Cerebellar cortex (tissue), 1 donor: ENCODE results near the gene TXNDC17.
"Not testable (repeated sequence)": the region's sequence is repeated elsewhere in the genome, so short reads cannot be mapped to it uniquely, and the experiment has no call there.

Experiments
- DNase-seq: peaks from one replicate; pipeline ENCODE4 v3.0.0-alpha.2; 2015; ENCODE audit warnings: low spot score

TXNDC17 gene

DNA sequence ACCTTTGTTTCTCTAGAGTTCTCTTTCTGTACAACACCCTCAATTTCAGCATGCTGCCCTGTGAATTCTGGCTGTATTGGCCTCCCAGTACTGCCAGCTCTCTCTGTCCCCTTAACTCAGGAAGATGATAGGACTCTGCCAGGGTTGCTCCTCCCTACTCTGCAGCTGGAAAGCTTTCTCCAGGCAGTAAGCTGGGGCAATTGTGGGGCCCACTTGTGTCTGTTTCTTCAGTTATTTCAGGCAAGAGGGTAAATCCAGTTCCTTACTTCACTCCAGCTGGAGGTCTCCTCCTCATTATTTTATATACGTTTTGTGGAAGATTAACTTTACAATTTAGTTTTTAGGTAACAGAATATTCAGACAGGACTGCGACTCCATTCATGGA, 20.6 kb downstream of the TXNDC17 start:
- DNase-seq, result no peak

DNA sequence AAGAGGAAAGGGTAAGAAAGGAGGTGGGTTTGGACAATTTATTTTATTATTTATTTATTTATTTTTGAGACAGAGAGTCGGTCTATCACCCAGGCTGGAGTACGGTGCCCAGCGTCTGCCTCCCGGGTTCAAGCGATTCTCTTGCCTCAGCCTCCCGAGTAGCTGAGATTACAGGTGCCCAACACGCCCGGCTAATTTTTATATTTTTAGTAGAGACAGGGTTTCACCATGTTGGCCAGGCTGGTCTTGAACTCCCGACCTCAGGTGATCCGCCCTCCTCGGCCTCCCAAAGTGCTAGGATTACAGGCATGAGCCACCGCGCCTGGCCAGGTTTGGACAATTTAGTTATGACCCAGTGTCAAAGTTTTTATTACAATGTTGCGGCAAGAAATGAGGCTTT, 22.3 kb downstream of the TXNDC17 start:
- DNase-seq, result not testable (repeated sequence)

DNA sequence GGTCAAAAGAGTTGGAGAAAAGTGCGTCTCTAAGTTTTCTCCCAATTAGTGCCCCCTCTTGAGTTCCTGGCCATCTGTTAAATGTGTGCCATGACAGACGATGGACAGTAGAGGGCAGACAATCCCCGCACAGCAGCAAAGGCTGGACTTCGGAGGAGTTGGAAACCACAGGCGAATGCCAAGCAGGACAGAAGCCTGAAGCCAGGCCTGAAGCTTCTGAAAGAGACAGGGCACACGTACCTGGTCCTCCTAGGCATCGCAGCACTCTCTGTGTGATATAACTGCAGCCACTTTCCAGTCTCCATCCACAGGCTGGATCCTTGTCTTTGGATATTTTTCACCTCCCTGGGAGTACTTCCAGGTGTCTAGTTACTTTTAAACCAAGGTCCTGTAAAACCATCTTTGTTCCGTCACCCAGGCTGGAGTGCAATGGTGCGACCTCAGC, 25.2 kb downstream of the TXNDC17 start:
- peak; percentile 88 for DNase-seq

DNA sequence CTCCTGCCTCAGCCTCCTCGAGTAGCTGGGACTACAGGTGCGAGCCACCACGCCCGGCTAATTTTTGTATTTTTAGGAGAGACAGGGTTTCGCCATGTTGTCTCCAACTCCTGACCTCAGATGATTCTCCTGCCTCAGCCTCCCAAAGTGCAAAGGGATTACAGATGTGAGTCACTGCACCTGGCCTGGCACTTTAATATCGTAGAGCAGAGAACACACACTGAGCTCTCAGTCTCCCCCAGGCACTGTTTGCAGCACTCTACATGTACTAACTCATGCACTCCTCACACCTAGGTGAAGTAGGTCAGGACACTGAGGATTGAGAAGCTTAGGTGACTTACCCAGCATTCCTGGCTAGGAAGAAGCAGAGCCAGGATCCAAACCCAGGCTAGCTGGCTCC, 25.7 kb downstream of the TXNDC17 start:
- DNase-seq, result no peak

DNA sequence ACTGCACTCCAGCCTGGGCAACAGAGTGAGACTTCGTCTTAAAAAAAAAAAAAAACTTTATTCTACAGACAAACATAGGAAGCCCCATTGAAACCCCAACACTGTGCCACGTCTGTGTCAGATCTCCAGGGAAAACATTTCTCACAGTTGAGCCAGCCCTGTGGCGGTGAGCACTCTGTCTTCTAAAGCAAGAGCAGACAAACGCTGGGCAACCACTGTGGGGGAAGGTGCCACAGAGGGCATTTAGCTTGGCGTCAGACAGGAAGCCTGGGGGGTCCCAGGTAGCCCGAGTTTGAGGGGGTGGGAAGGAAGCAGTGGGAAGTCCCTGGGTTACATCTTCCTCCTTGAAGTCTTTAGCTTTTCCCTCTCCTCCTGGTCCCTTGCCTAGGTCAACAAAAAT, 26.7 kb downstream of the TXNDC17 start:
- no peak for DNase-seq

DNA sequence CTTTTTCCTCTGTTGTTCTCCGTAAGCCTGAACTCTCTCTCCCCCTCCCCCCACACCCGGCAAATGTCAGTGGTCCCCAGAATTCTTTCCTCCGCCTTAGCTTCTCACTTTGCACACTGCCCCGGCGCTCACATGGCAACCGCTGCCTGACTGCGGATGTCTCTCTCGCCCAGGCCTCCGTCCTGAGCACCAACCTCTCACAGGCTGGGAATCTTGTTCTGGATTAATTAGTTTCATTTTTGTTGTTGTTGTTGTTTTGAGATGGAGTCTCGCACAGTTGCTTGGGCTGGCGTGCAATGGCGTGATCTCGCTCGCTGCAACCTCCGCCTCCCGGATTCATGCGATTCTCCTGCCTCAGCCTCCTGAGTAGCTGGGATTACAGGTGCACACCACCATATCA, 27.4 kb downstream of the TXNDC17 start:
- DNase-seq, result no peak

DNA sequence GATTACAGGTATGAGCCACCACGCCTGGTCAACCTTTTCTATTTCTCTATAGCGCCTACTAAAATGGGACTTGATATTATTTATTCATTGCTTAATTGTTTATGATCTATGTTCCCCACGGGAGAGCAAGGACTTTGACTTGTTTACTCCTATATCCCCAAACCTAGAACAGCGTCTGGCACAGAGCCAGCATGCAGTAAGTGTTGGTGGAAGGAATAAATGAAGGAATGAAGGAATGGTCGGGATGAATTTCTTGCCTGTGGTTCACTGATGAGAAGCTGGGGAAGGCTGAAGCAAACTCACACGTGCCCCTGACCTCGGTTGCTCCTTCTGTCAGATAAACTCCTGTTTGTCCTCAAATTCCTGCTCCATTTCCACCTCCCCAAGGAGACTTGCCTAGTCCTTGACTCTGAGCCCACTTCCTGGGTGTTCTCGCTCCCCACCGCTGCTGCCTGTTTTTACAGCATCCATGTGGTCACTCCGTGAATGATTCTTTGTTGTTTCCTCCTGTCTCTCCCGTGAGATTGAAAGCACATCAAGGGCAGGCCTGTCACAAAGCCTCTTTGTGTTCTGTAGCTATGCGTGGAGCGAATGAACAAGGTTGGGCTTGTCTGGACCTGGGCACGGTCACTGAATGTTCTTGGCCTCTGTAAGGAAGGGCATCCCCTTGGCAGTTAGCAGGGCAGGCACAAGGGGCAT, 28.0 kb downstream of the TXNDC17 start:
- DNase-seq, result no peak

DNA sequence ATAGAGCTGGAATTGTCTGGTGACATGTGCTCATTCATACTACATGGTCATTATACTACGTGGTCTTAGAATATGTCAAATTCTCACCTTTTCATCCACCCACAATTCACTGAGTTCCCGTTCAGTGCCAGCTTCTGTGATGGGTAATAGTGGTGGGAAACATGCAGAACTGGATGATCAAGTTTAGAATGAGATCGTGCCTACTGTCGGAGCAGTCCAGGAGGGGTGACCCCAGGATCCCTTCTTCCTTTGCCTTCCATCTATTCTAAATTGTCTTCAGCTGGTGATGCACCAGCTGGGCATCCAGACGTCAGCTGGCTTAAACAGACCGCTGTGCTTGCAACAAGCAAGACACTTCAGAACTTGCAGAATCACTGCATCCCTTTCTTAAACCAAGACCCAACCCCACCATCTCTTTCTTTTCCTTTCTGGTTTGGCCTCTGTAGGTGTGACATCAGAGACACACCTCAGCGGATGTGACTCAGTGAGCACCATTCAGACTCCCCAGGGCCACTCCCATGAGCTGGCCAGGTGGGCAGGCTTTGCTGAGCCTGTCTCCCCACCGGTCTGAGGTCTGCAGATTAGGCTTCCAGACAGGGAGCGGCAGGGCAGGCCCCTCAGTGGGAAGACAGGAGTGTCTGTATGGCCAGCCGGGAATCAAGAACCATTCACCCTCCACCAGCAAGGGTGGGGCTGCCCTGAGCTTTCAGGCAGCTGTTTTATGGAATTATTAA, 28.8 kb downstream of the TXNDC17 start:
- DNase-seq, result no peak

DNA sequence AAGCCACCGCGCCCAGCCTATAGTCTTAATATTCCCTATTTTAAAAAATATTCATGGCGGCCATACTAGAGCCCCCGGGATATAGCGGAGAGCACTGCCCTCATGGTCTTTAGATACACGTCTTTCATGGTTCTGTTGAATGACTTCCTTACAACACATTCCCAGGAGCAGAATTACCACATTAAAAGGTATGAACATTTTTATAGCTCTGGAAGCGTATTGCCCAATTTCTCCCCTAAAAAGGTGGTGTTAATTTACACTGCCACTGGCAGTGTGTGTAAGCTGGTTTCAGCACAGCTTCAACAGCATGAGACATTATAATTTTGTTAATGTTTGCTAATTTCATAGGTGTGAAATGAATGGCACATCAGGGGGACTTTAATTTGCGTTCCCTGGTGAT, 29.7 kb downstream of the TXNDC17 start:
- DNase-seq, result no peak

DNA sequence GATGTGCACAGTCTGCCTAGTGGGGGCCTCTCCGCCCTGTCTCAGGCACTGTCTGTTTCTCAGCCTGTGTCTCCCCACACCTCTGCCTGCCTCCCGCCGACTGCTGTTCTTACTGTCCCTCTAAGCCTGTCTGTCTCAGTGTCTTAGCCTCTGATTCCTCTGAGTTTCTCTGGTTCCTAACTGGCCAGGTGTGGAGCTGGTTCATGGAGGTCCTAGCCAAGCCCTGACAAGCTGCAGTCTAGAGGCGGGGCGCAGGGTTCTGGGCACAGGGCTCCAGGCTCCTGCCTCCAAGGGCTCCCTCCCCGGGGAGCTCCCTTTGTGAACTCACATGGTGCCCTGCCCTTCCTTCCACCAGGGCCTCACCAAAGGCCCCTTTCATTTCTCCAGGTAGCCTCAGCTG, 30.1 kb downstream of the TXNDC17 start:
- DNase-seq, result no peak

DNA sequence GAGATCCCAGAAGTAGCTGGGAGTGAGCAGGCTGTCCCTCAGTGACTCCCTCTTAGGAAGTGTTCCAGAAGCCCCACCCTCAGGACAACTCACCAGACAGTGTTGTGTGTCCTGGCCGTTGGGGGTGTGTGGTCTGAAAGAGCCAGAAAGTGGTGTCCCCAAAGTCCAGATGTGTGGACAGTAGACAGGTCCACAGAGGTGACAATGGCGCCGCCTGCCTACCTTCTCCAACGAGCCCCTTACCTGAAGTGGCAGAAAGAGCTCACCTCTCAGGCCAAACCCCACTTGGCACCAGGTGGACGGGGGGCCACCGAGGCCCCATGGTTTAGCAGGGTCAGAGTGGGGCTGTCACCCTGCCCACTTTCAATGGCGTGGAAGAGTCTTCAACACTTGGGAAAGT, 30.6 kb downstream of the TXNDC17 start:
- DNase-seq, result no peak

DNA sequence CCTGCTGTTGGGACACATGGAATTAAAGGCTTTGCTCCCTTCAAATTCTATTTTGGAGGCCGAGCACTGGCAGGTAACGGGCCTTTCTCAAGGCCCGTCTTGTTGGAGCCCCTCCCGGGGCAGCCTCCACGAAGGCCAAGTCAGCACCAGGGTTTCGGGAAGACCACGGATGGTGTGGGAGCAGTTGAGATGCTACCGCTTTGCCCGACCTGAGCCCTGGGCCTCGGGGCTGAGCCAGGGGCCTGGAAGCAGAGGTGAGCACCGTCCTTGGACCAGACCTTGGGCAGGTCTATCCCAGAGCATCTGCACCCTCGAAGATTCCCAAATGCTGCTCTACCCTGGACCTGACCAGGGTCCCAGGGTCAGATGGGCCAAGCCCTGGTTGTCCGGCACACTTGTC, 33.7 kb downstream of the TXNDC17 start:
- no peak for DNase-seq

DNA sequence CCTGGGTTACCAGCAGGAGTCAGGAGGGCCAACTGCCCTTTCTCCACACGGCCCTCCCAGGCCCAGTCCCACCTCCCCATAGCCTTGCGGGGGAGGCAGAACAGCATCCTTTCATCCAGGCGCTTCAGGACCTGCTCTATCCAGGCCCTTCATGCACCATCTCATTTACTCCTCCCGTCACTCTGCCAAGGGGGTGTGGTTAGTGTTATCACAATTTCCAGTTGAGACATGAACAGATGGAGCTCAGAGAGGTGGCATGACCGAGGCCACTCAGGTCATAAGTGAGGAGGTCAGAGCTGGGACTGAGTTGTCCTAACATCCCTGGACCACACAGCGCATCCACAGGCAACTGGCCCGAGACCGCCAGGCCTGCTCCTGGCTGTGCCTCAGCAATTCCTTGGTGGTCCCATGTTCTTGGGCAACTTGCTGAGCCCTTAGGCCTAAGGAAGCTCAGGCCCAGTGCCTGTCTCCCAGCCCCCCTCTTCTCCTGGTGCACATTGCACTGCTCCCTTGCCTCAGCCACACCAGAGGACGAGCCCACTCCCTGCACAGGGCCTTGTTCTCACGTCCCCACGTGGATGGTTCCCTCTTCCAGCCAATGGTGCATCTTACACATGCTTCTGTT, 34.5 kb downstream of the TXNDC17 start:
- no peak for DNase-seq

DNA sequence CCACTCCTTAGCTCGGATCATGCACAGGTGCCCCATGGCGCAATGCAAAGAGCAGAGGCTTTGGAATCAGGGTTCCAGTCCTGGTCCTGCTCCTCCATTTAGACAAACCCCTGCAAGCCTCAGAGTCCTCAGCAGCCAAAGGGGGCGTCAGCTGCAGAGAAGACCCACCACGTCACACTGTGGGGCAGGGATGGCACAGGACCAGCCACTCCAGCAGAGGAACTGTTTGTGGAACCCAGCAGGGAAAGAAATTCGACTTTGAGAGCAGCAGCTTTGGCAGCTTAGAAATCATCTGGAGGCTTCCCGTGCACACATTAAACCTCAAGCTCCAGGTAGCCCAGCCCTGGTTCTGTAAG, 35.9 kb downstream of the TXNDC17 start:
- no peak for DNase-seq

DNA sequence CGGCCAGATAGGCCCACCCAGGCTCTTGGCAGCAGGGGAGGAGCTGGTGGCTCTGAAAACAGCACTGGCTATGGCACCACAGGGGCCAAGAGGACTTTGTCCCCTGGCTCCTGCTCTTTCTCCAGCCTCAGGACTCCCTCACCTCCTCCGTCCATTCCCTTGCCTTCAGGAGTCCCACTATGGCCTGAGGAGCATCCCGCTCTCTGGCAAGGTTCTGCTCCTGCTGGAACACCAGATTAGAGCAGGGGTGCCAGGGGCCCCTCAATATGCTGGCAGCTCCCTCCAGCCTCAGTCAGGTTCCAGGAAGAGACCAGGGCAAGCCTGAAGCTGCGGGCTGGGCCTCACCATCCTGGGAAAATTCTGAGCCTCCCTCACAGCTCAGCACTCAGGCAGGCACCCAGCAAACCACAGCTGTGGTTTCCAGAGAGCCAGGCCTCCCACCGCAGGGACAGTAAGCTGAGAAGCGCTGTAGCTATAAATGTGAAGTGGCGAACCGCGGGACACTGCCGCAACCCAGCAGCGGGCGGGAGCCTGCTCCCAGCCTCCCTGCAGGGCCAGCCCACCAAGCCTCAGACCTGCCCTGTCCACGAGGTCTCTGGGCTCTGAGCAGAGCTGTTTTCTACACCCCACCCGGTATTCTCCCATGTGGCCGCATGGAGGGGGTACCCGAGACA, 36.4 kb downstream of the TXNDC17 start:
- DNase-seq, result no peak

DNA sequence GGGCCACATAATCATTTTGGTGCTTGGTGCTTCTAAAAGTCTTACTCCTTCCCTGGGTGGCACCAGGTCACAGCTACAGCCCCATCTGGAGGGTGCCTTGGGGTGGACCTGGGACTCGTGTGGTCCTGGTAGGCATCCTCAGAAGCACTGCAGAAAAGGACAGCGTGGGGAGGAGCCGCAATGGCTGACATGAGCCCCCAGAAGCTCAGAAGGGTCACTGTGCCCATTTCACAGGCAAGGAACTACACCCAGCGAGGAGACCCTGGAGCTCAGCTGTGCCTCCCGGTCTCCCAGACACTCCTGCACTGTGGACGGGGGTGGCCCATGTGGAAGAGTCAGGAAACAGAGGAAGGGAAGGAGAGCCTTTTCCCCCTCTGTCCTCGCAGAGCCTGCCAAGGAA, 37.1 kb downstream of the TXNDC17 start:
- DNase-seq, result no peak

DNA sequence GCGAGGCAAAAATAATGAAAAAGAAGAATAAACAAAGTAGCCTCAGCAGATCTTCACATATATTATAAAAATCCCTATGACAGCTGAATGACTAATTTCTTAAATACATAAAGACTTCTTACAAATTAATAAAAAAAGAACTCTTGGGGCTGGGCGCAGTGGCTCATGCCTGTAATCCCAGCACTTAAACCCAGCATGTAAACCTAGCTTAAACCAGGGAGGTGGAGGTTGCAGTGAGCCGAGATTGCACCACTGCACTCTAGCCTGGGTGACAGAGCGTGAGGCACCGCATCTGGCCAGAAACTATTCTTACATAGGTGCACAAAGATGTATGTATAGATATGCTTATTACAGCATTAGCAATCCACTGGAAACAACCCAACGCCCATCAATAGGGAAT, 38.4 kb downstream of the TXNDC17 start:
- DNase-seq, result no peak

DNA sequence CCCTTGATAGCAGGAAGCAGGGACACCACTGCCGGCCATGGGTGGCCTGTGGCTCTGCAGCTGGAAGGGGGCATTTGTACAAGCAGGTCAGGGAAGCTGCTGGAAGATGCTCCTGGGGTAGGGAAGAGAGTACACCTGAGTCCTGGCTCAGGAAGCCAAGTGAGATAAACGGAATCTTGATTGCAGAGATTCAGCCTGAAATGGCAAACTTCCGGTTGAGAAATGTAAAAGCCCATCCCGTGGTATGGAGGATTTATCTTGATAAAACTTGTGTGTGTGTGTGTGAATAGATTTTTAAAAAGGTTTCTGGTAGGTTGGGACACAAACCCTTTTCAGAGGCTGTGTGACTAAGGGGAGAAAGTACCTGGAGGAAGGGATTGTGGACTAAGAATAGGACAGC, 40.3 kb downstream of the TXNDC17 start:
- DNase-seq, result no peak

DNA sequence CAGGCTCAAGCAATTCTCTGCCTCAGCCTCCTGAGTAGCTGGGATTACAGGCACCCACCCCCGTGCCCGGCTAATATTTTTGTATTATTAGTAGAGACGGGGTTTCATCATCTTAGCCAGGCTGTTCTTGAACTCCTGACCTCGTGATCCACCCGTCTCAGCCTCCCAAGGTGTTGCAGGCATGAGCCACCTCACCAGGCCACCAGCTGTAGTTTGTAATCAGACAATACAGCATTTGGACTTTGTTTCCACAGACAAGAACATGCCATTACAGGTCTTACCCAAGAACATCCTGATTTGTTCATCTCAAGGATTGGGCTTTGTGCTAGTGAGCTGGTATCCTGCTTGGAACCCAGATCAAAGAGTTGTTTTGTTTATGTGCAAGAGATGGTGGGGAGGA, 40.8 kb downstream of the TXNDC17 start:
- DNase-seq, result no peak

DNA sequence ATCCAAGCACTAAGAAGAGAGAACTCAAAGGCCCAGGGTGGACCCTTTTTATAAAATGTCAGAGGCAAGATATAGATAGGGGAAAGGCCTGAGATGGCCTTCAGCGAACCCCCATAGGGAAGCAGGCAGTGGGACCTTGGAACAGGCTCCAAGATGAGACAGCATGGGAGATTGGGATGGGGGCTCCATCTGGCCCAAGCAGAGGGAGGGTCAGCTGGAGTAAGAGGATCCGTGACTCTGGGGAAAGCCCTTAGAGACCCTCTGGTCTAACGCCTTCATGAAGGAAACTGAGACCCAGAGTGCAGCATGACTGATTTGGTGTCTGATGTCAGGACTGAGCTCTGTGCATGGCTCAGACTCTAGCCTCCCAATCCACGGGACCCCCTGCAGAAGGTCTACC, 41.5 kb downstream of the TXNDC17 start:
- DNase-seq, result no peak

DNA sequence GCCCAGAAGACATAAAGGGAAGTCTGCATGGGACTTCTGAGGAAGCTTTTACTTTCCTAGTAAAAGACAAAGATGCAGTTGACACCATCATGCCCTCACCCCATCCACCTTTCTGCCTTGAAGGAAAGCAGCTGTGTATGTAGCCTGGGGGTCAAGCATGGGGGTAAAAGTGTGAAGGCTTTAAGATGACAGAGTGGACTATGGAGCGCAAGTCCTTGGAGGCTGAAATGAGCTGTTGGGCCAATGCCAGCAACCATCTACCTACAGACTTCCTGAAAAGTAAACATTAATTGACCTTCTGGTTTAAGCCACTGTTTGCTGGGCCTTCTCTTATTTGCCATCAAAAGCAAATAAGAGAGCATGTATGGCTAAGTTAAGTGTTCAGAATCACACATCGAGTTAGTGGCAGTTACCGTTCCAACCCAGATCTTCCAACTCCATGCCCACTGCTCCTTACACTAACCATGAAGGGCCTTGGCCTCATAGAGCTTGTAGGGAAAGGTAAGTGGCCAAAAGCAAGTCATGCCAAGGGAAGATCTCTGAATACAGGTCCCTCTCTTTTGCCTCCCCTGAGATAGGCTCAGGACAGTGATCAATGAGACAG, 42.3 kb downstream of the TXNDC17 start:
- no peak for DNase-seq

DNA sequence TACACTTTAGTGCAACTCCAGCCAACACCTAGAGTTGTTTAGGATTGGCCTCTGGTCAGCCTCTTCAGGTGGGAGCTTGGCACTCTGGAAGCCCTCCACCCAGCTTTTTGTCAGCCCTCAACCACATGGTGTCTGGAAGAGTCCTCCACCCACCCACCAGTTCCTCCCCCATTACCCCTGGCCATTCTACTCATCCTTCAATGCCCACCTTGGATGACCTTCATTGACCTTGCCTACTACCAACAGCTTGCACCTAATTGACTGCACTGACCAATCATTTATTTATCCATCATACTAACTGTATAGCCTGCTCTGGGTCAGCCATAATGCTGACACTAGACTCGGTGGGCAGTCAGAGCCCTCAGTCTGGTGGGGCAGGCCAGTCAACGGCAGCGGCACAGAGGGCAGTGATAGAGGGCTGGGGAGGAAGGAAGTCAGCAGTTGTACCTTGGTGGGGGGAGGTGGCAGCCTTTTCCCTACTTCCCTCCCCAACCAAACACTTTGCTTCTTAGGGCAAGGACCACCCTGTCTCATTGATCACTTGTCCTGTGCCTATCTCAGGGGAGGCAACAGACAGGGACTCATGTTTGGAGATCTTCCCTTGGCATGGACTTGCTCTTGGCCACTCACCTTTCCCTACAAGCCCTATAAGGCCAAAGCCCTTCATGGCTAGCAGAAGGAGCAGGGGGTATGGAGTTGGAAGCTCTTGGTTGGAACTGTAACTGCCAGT, 43.0 kb downstream of the TXNDC17 start:
- DNase-seq, result no peak
